Heart left ventricle (tissue), 16 donors: ENCODE results near the gene DNPEP. TPM values are rescaled to one million over a fixed set of nuclear protein-coding genes. Genes with fewer than 3 reads are reported as not detected.

Experiments used
- ATAC-seq, 4 donors: fragments of 200-7000 bp; cut with Tn5 transposase; one replicate each; pipeline ENCODE4 v1.9.1; 2020 to 2022; ENCODE audit warnings: moderate library complexity in 4 of 4, mild to moderate bottlenecking in 3 of 4, moderate number of reproducible peaks in 1 of 4
- DNase-seq, 5 donors: peaks; one replicate each; pipeline ENCODE4 v3.0.0-alpha.2; 2020
- H3K27ac ChIP-seq, 12 donors: fragments of 200-600 bp; sonication (generic) in 4 of 12; one replicate each; pipeline versions ENCODE4 v1.5.0 to v1.8.0; 2016 to 2022; ENCODE audit warnings: mild to moderate bottlenecking in 2 of 12
- H3K27me3 ChIP-seq, 9 donors: fragments of 200-600 bp; sonication (generic) in 2 of 9; one replicate each; pipeline versions ENCODE4 v1.5.1 to v1.8.0; 2016 to 2022; ENCODE audit warnings: mild to moderate bottlenecking in 3 of 9
- H3K36me3 ChIP-seq, 9 donors: fragments of 200-600 bp; sonication (generic) in 2 of 9; one replicate each; pipeline versions ENCODE4 v1.5.0 to v1.8.0; 2018 to 2022; ENCODE audit warnings: mild to moderate bottlenecking in 2 of 9
- H3K4me1 ChIP-seq, 12 donors: fragments of 200-600 bp; sonication (generic) in 4 of 12; one replicate each; pipeline versions ENCODE4 v1.5.0 to v1.8.0; 2016 to 2022; ENCODE audit warnings: mild to moderate bottlenecking in 3 of 12
- H3K4me3 ChIP-seq, 12 donors: fragments of 200-600 bp; sonication (generic) in 4 of 12; one replicate each; pipeline versions ENCODE4 v1.5.0 to v1.8.0; 2017 to 2022; ENCODE audit warnings: mild to moderate bottlenecking in 9 of 12, moderate library complexity in 4 of 12
- H3K9me3 ChIP-seq, 12 donors: fragments of 200-600 bp; sonication (generic) in 4 of 12; one replicate each; pipeline versions ENCODE4 v1.5.0 to v1.8.0; 2016 to 2022; ENCODE audit warnings: mild to moderate bottlenecking in 1 of 12
- POLR2A ChIP-seq, 2 donors: fragments of 450-650 bp; IDR thresholded peaks; one replicate each; pipeline ENCODE4 v1.6.1; 2017; ENCODE audit warnings: antibody characterized with exemption in 2 of 2, mild to moderate bottlenecking in 2 of 2, moderate library complexity in 2 of 2
- WGBS, 4 donors: extraction: QIAGEN DNeasy Blood & Tissue Kit in 2 of 4; methylation state at CpG; one replicate each; pipeline versions ENCODE4 v1.1.5 to v1.1.7; 2013 to 2018; 5-methylcytosine and 5-hydroxymethylcytosine counted together
- intact Hi-C, 10 donors: fragments of 100-400 bp; cut with DNase I; formaldehyde crosslinking; loops; one replicate each; pipeline versions ENCODE4 v1.11.1 to v1.14.2; 2022
- polyA plus RNA-seq, 2 donors: library from polyadenylated mRNA; stranded (reverse); fragments of 200-250 nt; gene quantifications; one replicate each; pipeline ENCODE4 v1.2.3, GENCODE V29; 2013
- total RNA-seq, 9 donors: library from RNA; depleted of rRNA in 2 of 9; stranded (reverse); fragments of >200 nt in 2 of 9; fragmentation: NEBNext Ultra II Directional in 3 of 9; extraction: Animal tissue kit (Norgen Biotek cat#: 25700) in 3 of 9; gene quantifications; one replicate each; pipeline versions ENCODE4 v1.1.0 to v1.2.4, GENCODE V29; 2016 to 2023
- TF ChIP-seq, protein P1 (sequence below), 12 donors: fragments of 200-600 bp; sonication (generic) in 4 of 12; IDR thresholded peaks; one replicate each; pipeline versions ENCODE4 v1.5.0 to v1.8.0; 2018 to 2022; ENCODE audit warnings: antibody characterized with exemption in 12 of 12, mild to moderate bottlenecking in 5 of 12
- donor health status: ischemic (EF 13 %, LVEDD 7.1; RV severe dilation, severe dysfunction).
- donor health status: healthy with polysubstance abuse.
- donor health status: DM: no; HTN: yes; CAD: no.
- donor health status: DM: no; HTN: no; CAD: no.
- donor health status: ischemic (EF 25% LVEDD 6.9; RV normal size, moderate dysfunction).
- donor health status: ischemic (EF 25% LVEDD 5.7; RV mildly dilated, moderate dysfunction).
- donor health status: healthy.
- donor health status: DM: yes; HTN: yes; CAD: no.
- donor health status: ischemic (EF 35%, LVEDD 5.7; RV mildly dilated, moderate dysfunction).
- donor health status: nonischemic (EF 11% LVEDD 7.7; RV severe dilation, severe dysfunction).
- donor health status: DM: yes; HTN: yes; CAD: no.
- donor health status: PGD.
- donor health status: ischemic (EF 29% LVEDD 5.4; RV normal size, mild dysfunction).
- donor health status: nonischemic (EF 23%, LVEDD 6.1; RV moderate dilation, normal function).

Gene DNPEP
- total and polyA plus RNA-seq, 11 donors = 61.3 to 101 (median 71.8) TPM

DNA sequence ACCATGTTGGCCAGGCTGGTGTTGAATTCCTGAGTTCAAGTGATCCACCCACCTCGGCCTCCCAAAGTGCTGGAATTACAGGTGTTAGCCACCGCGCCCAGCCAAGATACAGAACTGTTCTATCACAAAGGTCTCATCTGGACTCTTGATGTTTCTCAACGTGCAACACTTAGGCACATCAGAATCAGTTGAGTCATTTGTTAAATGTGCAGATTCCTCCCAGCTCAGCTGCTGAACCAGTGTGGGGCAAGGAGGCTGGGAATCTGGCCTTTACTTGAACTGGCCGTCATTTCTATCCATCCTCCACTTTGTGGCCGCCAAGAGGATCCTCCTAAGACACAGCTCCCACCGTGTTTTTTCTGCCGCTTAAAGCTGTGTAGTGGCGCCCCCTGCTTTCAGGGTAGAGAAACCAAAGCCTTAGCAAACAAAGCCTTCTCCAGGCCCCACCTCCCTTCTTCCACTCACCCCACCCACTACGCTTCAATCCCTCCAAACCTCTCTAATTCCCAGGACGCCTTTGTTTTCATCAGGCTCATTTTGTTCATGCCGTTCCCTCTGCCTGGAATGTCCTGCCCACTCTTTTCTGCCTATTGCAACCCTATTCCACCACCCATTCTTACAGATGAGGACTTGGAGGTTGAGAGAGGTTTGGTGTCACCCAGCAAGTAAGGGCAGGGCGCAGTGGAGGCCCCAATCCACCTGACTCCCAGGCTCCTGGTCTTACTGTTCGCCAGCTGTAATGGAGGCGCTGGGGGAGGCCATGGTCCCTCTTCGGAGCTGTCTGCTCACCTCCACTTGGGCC lies 46.2 kb upstream of the DNPEP start:
- Histone ChIP-seq H3K27me3 (peaks cover 0 to 31% (median 11%) of the 10 kb centered on the region in 9 donors), H3K36me3 (no peaks in the 10 kb centered on the region), H3K9me3 (no peaks in the 10 kb centered on the region), H3K4me1 (peaks cover 0 to 52% (median 7%) of the 10 kb centered on the region in 12 donors), H3K4me3 (peak overlapping the region in 10 of 12 donors; percentile 50 to 72 (median 54)), H3K27ac (peak overlapping the region; percentile 81 to 98 (median 92))
- intact Hi-C loops = loop anchor here in 3 of 10 donors (2.0 kb wide), 2 partner anchors 19 to 29 kb away; no protein-coding TSS in a partner anchor
- WGBS, 4 donors = 51 to 57% (median 53%) methylated on average over 16 of the region's 16 CpGs
- ATAC-seq (peak; percentile 10 to 29 (median 16)), DNase-seq (peak in 1 of 5 donors; percentile 56)
- TF ChIP-seq, protein P1, sequence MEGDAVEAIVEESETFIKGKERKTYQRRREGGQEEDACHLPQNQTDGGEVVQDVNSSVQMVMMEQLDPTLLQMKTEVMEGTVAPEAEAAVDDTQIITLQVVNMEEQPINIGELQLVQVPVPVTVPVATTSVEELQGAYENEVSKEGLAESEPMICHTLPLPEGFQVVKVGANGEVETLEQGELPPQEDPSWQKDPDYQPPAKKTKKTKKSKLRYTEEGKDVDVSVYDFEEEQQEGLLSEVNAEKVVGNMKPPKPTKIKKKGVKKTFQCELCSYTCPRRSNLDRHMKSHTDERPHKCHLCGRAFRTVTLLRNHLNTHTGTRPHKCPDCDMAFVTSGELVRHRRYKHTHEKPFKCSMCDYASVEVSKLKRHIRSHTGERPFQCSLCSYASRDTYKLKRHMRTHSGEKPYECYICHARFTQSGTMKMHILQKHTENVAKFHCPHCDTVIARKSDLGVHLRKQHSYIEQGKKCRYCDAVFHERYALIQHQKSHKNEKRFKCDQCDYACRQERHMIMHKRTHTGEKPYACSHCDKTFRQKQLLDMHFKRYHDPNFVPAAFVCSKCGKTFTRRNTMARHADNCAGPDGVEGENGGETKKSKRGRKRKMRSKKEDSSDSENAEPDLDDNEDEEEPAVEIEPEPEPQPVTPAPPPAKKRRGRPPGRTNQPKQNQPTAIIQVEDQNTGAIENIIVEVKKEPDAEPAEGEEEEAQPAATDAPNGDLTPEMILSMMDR (IDR thresholded peaks at IDR 0.05) = peak in 9 of 12 donors; percentile 22 to 54 (median 39)
- no peak for TF ChIP-seq POLR2A (IDR thresholded peaks at IDR 0.05)

DNA sequence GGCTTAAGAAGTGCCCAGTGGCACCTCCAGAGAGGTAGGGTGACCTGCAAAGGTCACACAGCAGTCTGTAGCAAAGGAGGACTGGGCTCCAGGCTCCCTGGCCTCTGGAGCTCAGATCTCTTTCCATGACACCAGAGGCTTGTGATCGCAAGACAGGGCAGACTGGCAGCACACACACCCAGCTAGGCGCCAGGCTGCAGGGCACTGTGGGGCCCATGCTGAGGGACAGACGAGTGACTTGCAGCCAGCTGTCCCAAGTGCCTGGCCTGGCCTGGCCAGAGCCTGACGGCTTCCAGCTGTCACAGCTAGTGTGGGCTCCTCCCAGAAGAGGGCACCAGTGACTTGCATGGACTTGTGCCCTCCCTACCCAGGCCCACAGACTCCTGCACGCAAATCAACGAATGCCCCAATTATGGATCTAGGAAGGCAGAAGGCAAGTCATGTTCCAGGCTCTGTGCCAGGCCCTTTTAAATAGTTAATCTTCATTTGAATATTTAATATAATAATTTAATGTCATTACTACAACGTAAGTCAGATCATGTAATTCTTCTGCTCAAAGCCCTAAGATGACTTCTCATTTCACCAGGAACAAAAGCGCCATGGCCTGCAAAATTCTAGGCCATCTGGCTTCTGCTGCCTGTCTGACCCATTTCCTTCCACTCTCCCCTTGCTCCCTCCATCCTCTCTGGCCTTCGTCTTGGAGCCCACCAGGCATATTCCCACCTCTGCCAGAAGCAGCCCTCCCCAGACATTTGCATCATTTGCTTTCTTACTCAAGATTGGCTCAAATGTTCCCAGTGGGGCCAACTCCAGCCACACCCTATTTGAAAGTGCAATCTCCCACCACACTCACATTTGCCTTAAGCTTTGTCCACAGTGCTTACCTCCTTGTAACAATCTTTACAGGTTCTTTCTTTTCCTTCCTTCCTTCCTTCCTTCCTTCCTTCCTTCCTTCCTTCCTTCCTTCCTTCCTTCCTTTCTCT lies 43.2 kb upstream of the DNPEP start:
- ATAC-seq (peak; percentile 70 to 81 (median 74)), DNase-seq (peak in 4 of 5 donors; percentile 70 to 88 (median 80))
- peaks cover 0 to 20% (median 9%) of the 10 kb centered on the region in 9 donors for H3K27me3 ChIP-seq
- H3K27ac ChIP-seq = peak overlapping the region in 11 of 12 donors; percentile 35 to 96 (median 75)
- peaks cover 0 to 17% (median 0%) of the 10 kb centered on the region in 9 donors for H3K36me3 ChIP-seq
- H3K9me3 ChIP-seq = no peaks in the 10 kb centered on the region
- H3K4me1 ChIP-seq = peaks cover 0 to 31% (median 7%) of the 10 kb centered on the region in 12 donors
- WGBS, 4 donors = 40 to 46% (median 42%) methylated on average over 8 to 9 of the region's 9 CpGs
- no peak overlapping the region for H3K4me3 ChIP-seq
- TF ChIP-seq, protein P1 (IDR thresholded peaks at IDR 0.05) = peak in 8 of 12 donors; percentile 18 to 49 (median 36)
- TF ChIP-seq POLR2A (IDR thresholded peaks at IDR 0.05) = no peak
- intact Hi-C loops = loop anchor here in 2 of 10 donors (2.0 kb wide), 2 partner anchors 26 to 44 kb away; no protein-coding TSS in a partner anchor

DNA sequence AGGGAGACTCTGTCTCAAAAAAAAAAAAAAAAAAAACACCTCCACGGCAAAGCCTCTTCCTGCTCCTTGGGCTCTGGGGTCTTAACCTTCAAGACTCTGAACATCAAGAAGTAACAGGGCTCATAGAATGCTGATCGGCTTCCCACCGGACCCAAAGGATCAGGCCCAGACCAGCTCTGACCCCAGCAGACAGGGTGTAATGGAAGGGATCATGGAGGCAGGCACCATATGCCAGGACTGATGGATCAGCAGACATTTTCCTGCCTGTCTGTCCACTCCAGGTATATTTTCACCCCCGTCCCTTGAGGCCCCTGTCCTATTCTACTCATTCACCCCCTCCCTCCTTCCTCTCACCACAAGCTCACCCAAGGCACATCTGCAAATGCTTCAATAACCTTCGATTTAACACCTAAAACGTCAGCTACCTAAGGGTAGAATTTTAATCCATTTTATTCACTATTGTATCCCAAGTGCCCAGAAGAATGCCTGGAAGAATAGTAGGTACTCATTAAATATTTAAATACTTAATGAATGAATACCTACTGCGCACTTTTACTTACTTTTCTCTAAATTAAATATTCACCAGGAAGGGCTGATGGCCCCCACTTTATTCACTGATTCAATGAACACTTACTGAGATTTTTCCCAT lies 42.4 kb upstream of the DNPEP start:
- DNase-seq (peak in 1 of 5 donors; percentile 19), ATAC-seq (peak in 1 of 4 donors; percentile 1)
- H3K9me3 ChIP-seq = no peaks in the 10 kb centered on the region
- no peak for TF ChIP-seq POLR2A (IDR thresholded peaks at IDR 0.05)
- peaks cover 0 to 22% (median 5%) of the 10 kb centered on the region in 12 donors for H3K4me1 ChIP-seq
- H3K36me3 ChIP-seq = peaks cover 0 to 25% (median 0%) of the 10 kb centered on the region in 9 donors
- WGBS, 4 donors = 78 to 88% (median 85%) methylated on average over 7 of the region's 7 CpGs
- intact Hi-C loops = loop anchor here in 3 of 10 donors (2.0 to 10.0 kb wide), 3 partner anchors 25 to 205 kb away; no protein-coding TSS in a partner anchor
- H3K27me3 ChIP-seq = peaks cover 0 to 12% (median 6%) of the 10 kb centered on the region in 9 donors
- peak overlapping the region in 11 of 12 donors; percentile 35 to 96 (median 75) for H3K27ac ChIP-seq
- no peak overlapping the region for H3K4me3 ChIP-seq

DNA sequence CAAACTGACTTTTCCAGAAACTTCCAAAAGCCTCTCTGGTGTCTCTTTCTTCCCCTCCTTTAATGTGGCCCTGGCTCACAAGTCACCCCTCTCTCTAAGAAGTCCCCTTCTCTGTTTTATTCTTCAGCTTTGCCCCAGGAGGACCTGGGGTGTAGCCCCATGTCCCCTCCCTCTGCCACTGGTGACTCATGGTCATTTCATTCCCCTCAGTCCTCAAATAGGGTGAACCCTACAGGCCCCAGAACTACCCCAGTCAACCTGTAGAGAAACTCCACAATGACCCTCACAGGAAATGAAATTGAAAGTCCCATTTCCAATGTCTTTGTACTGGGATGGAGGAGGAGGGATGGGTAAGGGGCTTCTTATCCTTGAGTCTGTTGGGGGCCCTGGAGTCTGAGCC lies 40.8 kb upstream of the DNPEP start:
- DNase-seq = peak in 1 of 5 donors; percentile 39
- peaks cover 0 to 41% (median 10%) of the 10 kb centered on the region in 9 donors for H3K36me3 ChIP-seq
- peaks cover 0 to 26% (median 0%) of the 10 kb centered on the region in 12 donors for H3K4me1 ChIP-seq
- no peaks in the 10 kb centered on the region for H3K9me3 ChIP-seq
- TF ChIP-seq, protein P1 (IDR thresholded peaks at IDR 0.05) = no peak
- no peak for TF ChIP-seq POLR2A (IDR thresholded peaks at IDR 0.05)
- no peaks in the 10 kb centered on the region for H3K27me3 ChIP-seq
- ATAC-seq = peak in 2 of 4 donors; percentile 6 to 11
- H3K4me3 ChIP-seq = no peak overlapping the region
- intact Hi-C loops = loop anchor here in 1 of 10 donors (10.0 kb wide), 1 partner anchor 206 kb away; no protein-coding TSS in a partner anchor
- H3K27ac ChIP-seq = peak overlapping the region in 9 of 12 donors; percentile 24 to 99 (median 63)
